Kidney (tissue), 14 donors: ENCODE measurements around the gene SLAIN2. TPM values are rescaled to one million over a fixed set of nuclear protein-coding genes. Genes with fewer than 3 reads are reported as not detected.
A peak's percentile ranks its signal among the peaks of the same experiment; 100 is the strongest.
"Not testable (repeated sequence)": the region's sequence is repeated elsewhere in the genome, so short reads cannot be mapped to it uniquely, and the experiment has no call there.

Experiments used
- DNase-seq, 5 donors: peaks; one replicate each; pipeline ENCODE4 v3.0.0-alpha.2; 2013 to 2020
- FAIRE-seq: peaks from 2 replicates; lab custom pipeline; 2012; peaks lifted over from hg19 to GRCh38; lab: Jason Lieb, UNC
- H3K27ac ChIP-seq, 2 donors: one replicate each; pipeline ENCODE4 v1.7.0; 2013; ENCODE audit warnings: low read depth in 2 of 2, low read length in 2 of 2, inconsistent platforms in 1 of 2
- H3K27me3 ChIP-seq: one replicate; pipeline ENCODE4 v1.7.1; 2013; ENCODE audit warnings: low read length, inconsistent platforms; ENCODE audit not compliant: control insufficient read depth, insufficient read depth
- H3K36me3 ChIP-seq, 3 donors: one replicate each; pipeline versions ENCODE4 v1.7.0 to v1.7.1; 2013; ENCODE audit warnings: low read length in 3 of 3, control low read depth in 1 of 3, inconsistent platforms in 1 of 3; ENCODE audit not compliant: insufficient read depth in 3 of 3, control insufficient read depth in 2 of 3
- H3K4me1 ChIP-seq, 3 donors: one replicate each; pipeline versions ENCODE4 v1.7.0 to v1.7.1; 2013; ENCODE audit warnings: low read length in 3 of 3, inconsistent platforms in 1 of 3, low read depth in 1 of 3; ENCODE audit not compliant: control insufficient read depth in 2 of 3, insufficient read depth in 2 of 3
- H3K4me3 ChIP-seq, 3 donors: one replicate each; pipeline versions ENCODE4 v1.7.0 to v1.8.1; 2013; ENCODE audit warnings: low read length in 3 of 3, control low read depth in 1 of 3, inconsistent platforms in 1 of 3
- H3K9ac ChIP-seq, 3 donors: one replicate each; pipeline versions ENCODE4 v1.7.0 to v1.7.1; 2013; ENCODE audit warnings: low read length in 3 of 3, control low read depth in 1 of 3, inconsistent platforms in 1 of 3
- H3K9me3 ChIP-seq, 3 donors: one replicate each; pipeline versions ENCODE4 v1.7.0 to v1.7.1; 2013; ENCODE audit warnings: low read length in 3 of 3, control low read depth in 1 of 3, inconsistent platforms in 1 of 3; ENCODE audit not compliant: control insufficient read depth in 2 of 3, insufficient read depth in 1 of 3
- intact Hi-C: fragments of 100-400 bp; cut with DNase I; formaldehyde crosslinking; loops from one replicate; pipeline ENCODE4 v1.11.1; 2022
- polyA plus RNA-seq: library from polyadenylated mRNA; stranded (reverse); fragments of 350-450 nt; fragmentation: Illumina TruSeq; extraction: RNeasy Lipid Tissue Mini Kit (QIAGEN cat#74804); gene quantifications from one replicate; pipeline ENCODE4 v1.2.3, GENCODE V29; 2014; ENCODE audit warnings: low read depth, low replicate concordance; ENCODE audit not compliant: insufficient read depth
- total RNA-seq: library from RNA; stranded (reverse); fragmentation: NEBNext Ultra II Directional; extraction: Animal tissue kit (Norgen Biotek cat#: 25700); gene quantifications from one replicate; pipeline ENCODE4 v1.2.1, GENCODE V29; 2021
- TF ChIP-seq, protein P1 (sequence below): IDR thresholded peaks from 3 replicates; pipeline ENCODE4 v1.5.1; 2012; ENCODE audit warnings: mild to moderate bottlenecking, moderate library complexity, borderline replicate concordance; ENCODE audit not compliant: insufficient read depth; ENCODE audit errors: extremely low read depth
- donor health status: control.
- donor health status: control.
- donor health status: control.
- donor health status: control.
- donor health status: control.
- donor health status: DM: yes; HTN: yes; CAD: no.
- donor health status: Normal renal cell carcinoma (clear cell type).

The SLAIN2 gene
- total and polyA plus RNA-seq, 2 donors from 2014 or later, result 23.6 to 69.1 TPM

DNA sequence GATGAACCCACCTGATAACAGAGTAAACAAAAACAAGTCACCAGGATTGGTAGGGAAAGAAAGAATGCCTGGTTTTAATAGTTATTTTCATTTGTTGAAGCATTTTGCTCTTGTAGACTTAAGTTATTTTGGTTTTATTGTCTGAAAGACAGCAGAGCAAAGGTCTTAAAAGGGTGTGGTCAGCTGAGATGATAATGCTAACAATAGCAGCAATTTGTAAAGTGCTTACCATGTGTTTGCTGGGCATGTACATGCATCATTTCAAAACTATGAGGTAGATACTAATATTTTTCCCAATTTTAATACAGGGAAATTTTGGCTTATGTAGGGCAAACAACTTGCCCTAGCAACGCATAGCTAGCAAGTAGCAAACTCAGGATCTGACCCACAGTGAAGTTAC lies 95.0 kb downstream of the SLAIN2 start:
- no peaks in the 10 kb centered on the region for H3K9me3 ChIP-seq
- intact Hi-C loops, result no loop called here
- TF ChIP-seq, protein P1, sequence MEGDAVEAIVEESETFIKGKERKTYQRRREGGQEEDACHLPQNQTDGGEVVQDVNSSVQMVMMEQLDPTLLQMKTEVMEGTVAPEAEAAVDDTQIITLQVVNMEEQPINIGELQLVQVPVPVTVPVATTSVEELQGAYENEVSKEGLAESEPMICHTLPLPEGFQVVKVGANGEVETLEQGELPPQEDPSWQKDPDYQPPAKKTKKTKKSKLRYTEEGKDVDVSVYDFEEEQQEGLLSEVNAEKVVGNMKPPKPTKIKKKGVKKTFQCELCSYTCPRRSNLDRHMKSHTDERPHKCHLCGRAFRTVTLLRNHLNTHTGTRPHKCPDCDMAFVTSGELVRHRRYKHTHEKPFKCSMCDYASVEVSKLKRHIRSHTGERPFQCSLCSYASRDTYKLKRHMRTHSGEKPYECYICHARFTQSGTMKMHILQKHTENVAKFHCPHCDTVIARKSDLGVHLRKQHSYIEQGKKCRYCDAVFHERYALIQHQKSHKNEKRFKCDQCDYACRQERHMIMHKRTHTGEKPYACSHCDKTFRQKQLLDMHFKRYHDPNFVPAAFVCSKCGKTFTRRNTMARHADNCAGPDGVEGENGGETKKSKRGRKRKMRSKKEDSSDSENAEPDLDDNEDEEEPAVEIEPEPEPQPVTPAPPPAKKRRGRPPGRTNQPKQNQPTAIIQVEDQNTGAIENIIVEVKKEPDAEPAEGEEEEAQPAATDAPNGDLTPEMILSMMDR, result no peak
- H3K4me1 ChIP-seq, result no peaks in the 10 kb centered on the region
- FAIRE-seq (no peak), DNase-seq (no peak)
- H3K27me3 ChIP-seq, result no peaks in the 10 kb centered on the region
- H3K27ac ChIP-seq, result no peak overlapping the region
- no peak overlapping the region for H3K9ac ChIP-seq
- no peaks in the 10 kb centered on the region for H3K36me3 ChIP-seq
- H3K4me3 ChIP-seq, result no peak overlapping the region

DNA sequence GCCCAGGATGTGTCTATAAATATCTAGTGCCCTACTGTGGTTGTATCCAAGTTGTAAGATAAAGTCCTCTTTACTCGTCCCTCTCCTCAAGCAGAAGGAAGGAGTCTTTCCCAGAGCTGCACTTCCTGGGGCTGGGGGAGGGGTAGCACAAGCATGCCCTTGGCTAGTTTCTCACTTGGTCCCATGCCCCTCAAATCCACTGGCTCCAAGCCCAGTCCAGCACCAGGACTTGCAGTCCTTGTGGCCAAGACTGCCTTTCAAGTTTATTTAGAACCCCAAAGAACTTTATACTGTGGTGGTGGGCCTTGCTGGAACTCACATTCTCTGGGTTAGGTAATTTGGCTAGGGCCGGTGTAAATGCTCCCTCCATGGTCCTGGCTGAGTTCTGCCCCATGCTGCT lies 98.7 kb downstream of the SLAIN2 start:
- DNase-seq (no peak), FAIRE-seq (no peak)
- H3K4me1 ChIP-seq, result no peaks in the 10 kb centered on the region
- no peak overlapping the region for H3K27ac ChIP-seq
- H3K9ac ChIP-seq, result no peak overlapping the region
- intact Hi-C loops, result no loop called here
- no peaks in the 10 kb centered on the region for H3K36me3 ChIP-seq
- TF ChIP-seq, protein P1, result no peak
- no peak overlapping the region for H3K4me3 ChIP-seq
- H3K27me3 ChIP-seq, result no peaks in the 10 kb centered on the region
- H3K9me3 ChIP-seq, result no peaks in the 10 kb centered on the region

DNA sequence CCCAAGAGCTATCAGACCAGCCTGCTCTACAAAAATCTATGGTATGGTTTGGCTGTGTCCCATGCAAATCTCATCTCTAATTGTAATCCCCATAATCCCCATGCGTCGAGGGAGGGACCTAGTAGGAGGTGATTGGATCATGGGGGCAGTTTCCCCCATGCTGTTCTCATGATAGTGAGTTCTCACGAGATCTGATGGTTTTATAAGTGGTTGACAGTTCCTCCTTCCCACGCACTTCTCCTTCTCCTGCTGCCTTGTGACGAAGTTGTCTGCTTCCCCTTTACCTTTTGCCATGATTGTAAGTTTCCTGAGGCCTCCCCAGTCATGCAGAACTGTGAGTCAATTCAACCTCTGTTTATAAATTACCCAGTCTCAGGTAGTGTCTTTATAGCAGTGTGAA lies 99.6 kb downstream of the SLAIN2 start:
- H3K9ac ChIP-seq, H3K4me1 ChIP-seq, H3K4me3 ChIP-seq, DNase-seq, H3K36me3 ChIP-seq, H3K27me3 ChIP-seq, H3K27ac ChIP-seq, FAIRE-seq, H3K9me3 ChIP-seq, intact Hi-C loops: not testable (repeated sequence)

DNA sequence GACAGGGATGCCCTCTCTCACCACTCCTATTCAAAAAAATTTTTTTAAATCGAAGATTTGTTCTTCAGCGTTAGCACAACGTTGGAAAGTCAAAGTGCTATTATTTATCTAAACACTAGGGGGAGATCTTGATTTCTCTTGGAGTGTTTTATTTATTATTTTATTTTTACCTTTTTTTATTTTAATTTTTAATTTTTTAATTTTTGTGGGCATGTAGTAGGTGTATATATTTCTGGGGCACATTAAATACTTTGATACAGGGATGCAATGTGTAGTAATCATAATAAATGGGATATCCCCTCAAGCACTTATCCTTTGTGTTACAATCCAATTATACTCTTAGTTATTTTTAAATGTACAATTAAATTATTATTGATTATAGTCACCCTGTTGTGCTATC lies 104.4 kb downstream of the SLAIN2 start:
- no peaks in the 10 kb centered on the region for H3K9me3 ChIP-seq
- H3K4me1 ChIP-seq, result no peaks in the 10 kb centered on the region
- intact Hi-C loops, result no loop called here
- TF ChIP-seq, protein P1, result peak; percentile 23
- no peak overlapping the region for H3K4me3 ChIP-seq
- H3K36me3 ChIP-seq, result no peaks in the 10 kb centered on the region
- DNase-seq (peak in 1 of 5 donors; percentile 15), FAIRE-seq (peak; percentile 72)
- H3K9ac ChIP-seq, result no peak overlapping the region
- H3K27ac ChIP-seq, result no peak overlapping the region
- no peaks in the 10 kb centered on the region for H3K27me3 ChIP-seq
